ENCODE results near the gene SH2D4B. TPM values are rescaled to one million over a fixed set of nuclear protein-coding genes. Genes with fewer than 3 reads are reported as not detected.

Gene SH2D4B
- total RNA-seq, 1 experiment from 2014 or later, result 0.07 TPM

- Histone ChIP-seq H3K79me2 (ENCODE audit: insufficient read depth, low read length) (no peaks in the 10 kb centered on the region), H3K4me2 (ENCODE audit: insufficient read depth, insufficient read length, low read length) (no peak overlapping the region), H3K9ac (ENCODE audit: extremely low read depth, insufficient read length, low read length) (no peak overlapping the region), H3K23me2 (ENCODE audit: insufficient read length, low read depth, low read length, poor library complexity, severe bottlenecking) (no peaks in the 10 kb centered on the region), H2BK15ac (ENCODE audit: low read depth, low read length) (no peak overlapping the region), H4K20me1 (ENCODE audit: control insufficient read depth, insufficient read depth, insufficient read length) (no peaks in the 10 kb centered on the region), H2BK120ac (ENCODE audit: low read depth, low read length, poor library complexity, severe bottlenecking) (no peak overlapping the region), H4K5ac (ENCODE audit: insufficient read length, low read depth, low read length) (no peak overlapping the region), H4K91ac (ENCODE audit: insufficient read length, low read depth, low read length) (no peak overlapping the region), H3K27me3 (ENCODE audit: insufficient read depth, low read length) (no peaks in the 10 kb centered on the region), H3K14ac (ENCODE audit: insufficient read depth, low read length) (no peak overlapping the region), H3K4me1 (ENCODE audit: insufficient read depth, low read length) (peaks cover 4% of the 10 kb centered on the region; the same call in 1 of the 2 replicates), H3T11ph (ENCODE audit: low read length) (no peak overlapping the region), H3K79me1 (ENCODE audit: insufficient read depth, low read depth, low read length, poor library complexity, severe bottlenecking) (no peaks in the 10 kb centered on the region), H3K9me3 (ENCODE audit: control insufficient read depth, low read depth, low read length) (no peaks in the 10 kb centered on the region), H3K23ac (ENCODE audit: insufficient read length, low read depth, low read length) (no peak overlapping the region), H3K27ac (ENCODE audit: insufficient read length, low read depth, low read length) (no peak overlapping the region), H2AFZ (ENCODE audit: low read length) (no peak overlapping the region), H2BK12ac (ENCODE audit: insufficient read length, low read depth, low read length) (no peak overlapping the region), H3K18ac (ENCODE audit: insufficient read length, low read depth, low read length) (no peak overlapping the region), H2BK20ac (ENCODE audit: low read depth, low read length, poor library complexity, severe bottlenecking) (no peak overlapping the region), H3K4ac (ENCODE audit: low read depth, low read length) (no peak overlapping the region), H3K56ac (ENCODE audit: insufficient read length, low read depth, low read length) (no peak overlapping the region), H2AK5ac (ENCODE audit: insufficient read length, low read length) (no peak overlapping the region), H4K8ac (replicated peaks; ENCODE audit: insufficient read length, low read depth, low read length) (no peak overlapping the region), H2BK5ac (ENCODE audit: insufficient read length, low read length) (no peak overlapping the region)
- Mint-ChIP-seq H3K36me3 (ENCODE audit: insufficient read depth in 1 of 3, low read depth in 3 of 3) (peaks cover 4 to 13% (median 4%) of the 10 kb centered on the region in 3 experiments; a peak in 4 of 7 replicates), H3K9me3 (no peaks in the 10 kb centered on the region; a peak in 1 of 5 replicates), H3K27ac (peak overlapping the region in 2 of 3 experiments; percentile 56 to 64; a peak in 1 of 7 replicates), H3K4me3 (no peak overlapping the region), H3K27me3 (ENCODE audit: low read depth) (no peaks in the 10 kb centered on the region), H3K4me1 (peaks cover 56 to 75% of the 10 kb centered on the region in 2 experiments)
- DNase-seq, result peak; percentile 46
- TF ChIP-seq CTCF (conservative IDR thresholded peaks at IDR 0.05), result no peak; the same call in 2 of the 3 replicates
- WGBS (ENCODE audit: extremely low coverage, insufficient read length, low lambda C conversion rate), result no CpG with 5 or more reads among the region's 14 CpGs
These were observed 36.9 kb upstream of the SH2D4B start for GRCh38 chr10:80500572-80501380.
